ENCODE measurements around the gene DMRTB1.

GRCh38 chr1:53419034-53419433, 40.2 kb upstream of the DMRTB1 start:
- TF ChIP-seq CTCF (IDR thresholded peaks at IDR 0.05 in 8 of 11, conservative IDR thresholded peaks at IDR 0.05 in 3 of 11) (no peak), POLR2A (IDR thresholded peaks at IDR 0.05) (no peak), POLR2AphosphoS5 (IDR thresholded peaks at IDR 0.05) (no peak)
